GM19043 (cell line): Measurements from ENCODE around the gene TOMM20.
A peak's percentile ranks its signal among the peaks of the same experiment; 100 is the strongest.
"Not testable (repeated sequence)": the region's sequence is repeated elsewhere in the genome, so short reads cannot be mapped to it uniquely, and the experiment has no call there.

ENCODE experiments used
- ATAC-seq: cut with Tn5 transposase; IDR thresholded peaks from one replicate; pipeline ENCODE4 v1.9.1; 2021; ENCODE audit warnings: low read depth; ENCODE audit not compliant: unreplicated experiment

Gene TOMM20

DNA sequence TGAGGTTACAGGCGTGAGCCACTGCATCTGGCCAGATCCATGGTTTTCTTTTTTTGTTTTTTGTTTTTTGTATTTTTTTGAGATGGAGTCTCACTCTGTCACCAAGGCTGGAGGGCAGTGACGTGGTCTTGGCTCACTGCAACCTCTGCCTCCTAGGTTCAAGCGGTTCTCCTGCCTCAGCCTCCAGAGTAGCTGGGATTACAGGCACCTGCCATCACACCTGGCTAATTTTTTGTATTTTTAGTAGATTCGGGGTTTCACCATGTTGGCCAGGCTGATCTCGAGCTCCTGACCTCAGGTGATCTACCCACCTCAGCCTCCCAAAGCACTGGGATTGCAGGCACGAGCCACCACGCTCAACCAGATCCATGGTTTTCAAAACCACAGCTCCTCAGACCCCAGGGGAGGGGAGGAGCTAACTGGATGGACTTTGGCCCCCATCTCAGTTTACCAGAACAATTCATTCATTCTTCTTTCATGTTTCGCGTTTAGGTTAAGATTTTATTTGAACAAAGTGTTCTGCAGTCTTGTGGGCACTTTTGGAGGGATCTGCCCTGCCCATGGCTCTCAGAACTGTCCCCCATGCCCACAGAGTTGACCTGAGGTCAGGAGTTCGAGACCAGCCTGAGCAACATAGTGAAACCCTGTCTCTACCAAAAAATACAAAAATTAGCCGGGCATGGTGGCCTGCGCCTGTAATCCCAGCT lies 43.1 kb downstream of the TOMM20 start:
- ATAC-seq, result not testable (repeated sequence)

DNA sequence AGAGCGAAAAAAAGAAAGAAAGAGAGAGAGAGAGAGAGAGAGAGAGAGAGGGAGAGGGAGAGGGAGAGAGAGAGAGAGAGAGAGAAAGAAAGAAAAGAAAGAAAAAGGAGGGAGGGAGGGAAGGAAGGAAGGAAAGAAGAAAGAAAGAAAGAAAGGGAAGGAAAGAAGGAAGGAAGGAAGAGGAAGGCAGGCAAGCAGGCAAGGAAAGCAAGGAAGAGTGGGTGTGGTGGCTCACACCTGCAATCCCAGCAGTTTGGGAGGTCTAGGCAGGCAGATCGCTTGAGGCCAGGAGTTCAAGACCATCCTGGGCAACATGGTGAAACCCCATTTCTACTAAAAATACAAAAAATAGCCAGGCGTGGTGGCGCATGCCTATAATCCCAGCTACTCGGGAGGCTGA lies 47.8 kb downstream of the TOMM20 start:
- ATAC-seq, result not testable (repeated sequence)

DNA sequence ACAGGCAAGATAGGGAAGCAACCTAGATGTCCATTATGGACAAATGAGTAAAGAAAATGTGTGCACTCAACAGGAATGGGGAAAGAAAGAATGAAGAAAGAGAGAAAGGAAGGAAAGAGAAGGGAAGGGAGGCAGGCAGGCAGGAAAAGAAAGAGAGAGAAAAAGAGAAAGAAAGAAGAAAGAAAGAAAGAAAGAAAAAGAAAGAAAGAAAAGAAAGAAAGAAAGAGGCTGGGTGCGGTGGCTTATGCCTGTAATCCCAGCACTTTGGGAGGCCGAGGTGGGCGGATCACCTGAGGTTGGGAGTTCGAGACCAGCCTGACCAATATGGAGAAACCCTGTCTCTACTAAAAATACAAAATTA lies 48.4 kb downstream of the TOMM20 start:
- ATAC-seq, result not testable (repeated sequence)

DNA sequence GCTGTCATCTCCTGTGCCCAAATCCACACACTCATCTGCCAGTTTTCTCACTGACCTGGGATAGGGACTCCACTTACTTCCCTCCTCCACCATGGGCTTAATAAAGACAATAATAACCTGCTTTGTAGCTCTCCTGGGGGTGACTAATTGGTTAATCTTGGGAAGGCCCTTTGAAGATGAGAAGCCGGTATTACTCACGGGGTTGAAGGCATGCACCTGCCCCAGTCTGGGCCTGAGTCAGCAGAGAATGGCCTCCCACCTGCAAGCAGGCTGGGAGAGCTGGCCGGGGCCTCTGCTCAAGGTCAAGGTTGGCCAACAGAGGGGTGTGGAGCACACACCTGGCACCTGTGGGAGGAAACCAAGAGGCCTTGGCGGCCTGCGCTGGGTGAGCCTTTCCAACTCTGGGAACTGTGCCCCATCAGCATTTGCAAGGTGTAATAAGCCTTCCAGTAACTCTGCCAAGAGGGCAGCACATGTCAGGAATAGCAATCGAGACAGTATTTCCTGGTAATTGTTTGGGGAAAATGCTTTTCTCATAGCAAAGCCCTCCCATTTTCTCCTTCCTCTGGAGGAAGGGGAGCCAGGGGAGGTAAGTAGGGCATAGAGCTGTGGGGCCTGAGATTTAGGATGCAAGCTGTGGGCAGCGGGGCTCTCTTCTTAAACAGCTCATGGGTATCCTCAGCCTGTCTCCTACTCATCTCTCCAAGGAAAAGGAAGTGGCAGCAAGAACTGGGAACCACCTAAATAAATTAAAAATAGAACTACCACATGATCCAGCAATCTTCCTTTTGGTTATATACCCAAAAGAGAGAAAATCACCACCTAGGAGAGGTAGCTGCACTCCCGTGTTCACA lies 49.0 kb downstream of the TOMM20 start:
- ATAC-seq, result no peak

DNA sequence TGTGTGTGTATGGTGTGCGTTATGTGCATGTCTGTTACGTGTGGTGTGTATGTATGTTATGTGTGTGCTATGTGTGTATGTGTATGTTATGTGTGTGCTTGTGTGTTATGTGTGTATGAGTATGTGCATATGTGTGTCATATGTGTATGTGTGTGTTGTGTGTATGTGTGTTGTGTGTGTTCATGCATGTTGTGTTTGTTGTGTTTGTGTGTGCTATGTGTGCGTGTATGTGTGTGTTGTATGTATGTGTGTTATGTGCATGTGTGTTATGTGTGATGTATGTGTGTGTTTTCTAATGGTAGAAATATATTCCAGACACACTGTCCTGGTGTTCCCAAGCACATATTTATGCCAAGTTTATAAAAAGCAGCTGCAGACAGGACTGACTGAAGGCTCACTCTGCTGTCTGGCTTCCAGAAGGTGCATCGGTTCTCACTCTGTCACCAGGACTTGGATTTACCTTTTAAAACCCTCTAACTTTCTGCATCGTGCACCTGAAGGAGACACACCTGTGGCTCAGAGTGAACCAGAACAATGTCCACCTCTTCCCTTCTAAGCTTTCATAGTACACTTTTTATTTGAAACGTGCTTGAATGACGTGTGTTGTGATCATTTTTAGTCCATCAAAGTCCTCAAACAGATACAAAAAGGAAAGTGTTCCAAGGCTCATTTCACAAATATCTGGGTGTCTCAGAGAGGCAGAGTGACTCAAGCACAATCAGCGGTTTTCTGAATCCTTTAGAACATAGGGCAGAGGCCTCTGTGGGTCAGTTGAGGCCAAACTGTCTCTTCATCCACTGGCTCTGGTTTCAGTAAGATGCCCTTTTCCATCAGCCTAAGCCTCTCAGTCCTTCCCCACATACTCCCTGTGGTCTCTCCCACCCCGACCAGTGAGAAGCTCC lies 49.9 kb downstream of the TOMM20 start:
- ATAC-seq, result no peak

DNA sequence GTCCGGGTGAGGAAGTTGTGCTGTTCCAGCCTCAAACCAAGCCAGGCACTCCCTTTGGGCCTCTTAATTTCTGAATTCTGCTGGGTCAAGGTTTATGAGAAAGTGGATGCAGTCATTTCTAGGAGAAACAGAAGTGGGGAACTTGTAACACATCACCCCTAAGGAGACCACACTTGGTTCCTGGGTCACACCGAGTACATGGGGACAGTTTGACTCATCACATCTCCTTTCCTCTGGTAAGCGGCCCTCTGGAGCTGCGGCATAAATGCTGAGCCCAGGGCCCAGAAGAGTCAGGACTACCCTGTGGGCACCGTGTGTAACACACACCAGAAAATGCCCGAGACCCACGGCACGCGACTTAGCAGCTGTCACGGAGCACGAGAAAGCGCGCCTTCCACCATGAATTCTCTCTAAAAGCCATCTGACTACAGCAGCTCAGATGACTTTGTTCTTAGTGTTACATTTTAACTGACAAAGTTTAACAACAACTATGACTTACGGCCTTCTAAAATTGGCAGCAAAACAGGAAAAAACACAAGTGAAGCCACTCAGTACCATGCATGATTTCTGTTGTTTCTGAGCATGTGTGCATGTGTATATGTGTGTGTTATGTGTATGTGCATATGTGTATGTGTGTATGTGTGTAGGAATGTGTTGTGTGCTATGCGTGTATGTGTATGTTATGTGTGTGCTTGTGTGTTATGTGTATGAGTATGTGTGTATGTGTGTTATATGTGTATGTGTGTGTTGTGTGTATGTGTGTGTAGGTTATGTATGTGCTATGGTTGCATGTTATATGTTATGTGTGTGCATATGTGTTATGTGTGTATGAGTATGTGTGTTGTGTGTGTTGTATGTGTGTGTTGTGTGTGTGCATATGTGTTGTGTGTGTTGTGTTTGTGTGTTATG lies 50.8 kb downstream of the TOMM20 start:
- peak; percentile 35 for ATAC-seq

DNA sequence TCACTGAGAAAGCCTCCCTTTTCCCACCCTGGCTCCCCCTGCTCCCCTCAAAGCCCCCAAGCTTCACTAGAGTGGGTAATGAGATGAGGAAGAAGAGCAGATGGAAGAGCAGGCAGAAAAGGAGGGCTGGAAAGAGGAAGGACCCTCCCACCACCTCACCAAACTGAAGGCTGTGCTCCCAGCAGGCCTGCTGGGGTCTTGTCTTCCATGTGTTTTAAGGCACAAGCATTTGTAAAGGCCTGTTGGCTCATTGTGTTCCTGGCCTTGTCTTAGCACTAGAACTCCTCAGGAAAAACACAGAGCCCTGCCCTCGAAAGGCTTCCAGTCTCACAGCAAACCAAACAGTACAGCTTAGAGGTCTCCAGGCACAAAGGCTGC lies 51.5 kb downstream of the TOMM20 start:
- no peak for ATAC-seq

DNA sequence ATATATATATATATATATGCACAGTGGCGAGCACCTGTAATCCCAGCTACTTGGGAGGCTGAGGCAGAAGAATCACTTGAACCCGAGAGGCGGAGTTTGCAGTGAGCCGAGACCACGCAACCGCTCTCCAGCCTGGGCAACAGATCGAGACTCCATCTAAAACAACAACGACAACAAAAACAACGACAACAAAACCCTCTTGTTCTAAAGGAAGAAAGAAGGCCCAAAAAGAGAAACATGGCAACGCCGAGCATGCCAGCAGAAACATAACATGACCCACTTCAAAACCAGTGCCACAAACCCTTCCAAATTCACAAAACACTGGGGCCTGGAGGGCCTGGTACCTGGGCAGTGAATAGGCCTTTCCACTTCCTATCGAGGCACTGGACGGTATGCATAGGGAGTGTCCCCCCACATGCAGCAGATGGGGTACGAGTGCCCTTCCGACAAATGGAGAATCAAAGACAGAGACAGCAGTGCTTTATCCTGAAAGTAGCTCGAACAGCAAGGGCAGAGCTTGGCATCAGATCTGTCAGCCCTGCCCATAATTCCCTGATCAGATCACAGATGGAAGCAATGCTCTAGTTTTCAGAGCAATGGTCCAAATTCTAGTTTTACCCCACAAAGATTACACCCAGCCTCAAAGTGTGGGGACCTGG lies 52.0 kb downstream of the TOMM20 start:
- ATAC-seq, result no peak

DNA sequence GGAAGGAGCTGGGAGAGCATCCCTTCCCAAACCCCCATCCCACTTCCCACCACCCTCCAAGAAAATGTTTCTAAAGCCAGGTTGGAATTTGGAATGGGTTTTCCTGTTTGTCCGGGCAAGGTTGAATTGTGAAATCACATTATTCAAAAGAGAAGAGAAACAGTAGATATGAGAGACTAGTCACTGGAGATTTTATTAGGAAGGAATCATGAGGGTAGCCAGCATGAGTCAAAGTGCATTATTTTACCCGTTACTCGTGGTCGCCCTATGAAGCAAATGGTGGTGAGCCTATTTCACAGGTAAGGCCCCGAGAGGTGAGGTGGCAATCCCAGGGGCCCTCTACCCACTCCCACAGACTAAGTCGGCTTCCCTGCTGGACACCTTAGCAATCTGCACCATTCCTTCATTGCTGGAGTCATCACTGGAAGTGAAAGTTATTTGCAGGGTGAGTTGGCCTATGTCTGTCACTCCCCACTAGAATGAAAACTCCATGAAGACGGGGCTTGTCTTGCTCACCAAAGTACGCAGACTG lies 52.8 kb downstream of the TOMM20 start:
- ATAC-seq, result no peak

DNA sequence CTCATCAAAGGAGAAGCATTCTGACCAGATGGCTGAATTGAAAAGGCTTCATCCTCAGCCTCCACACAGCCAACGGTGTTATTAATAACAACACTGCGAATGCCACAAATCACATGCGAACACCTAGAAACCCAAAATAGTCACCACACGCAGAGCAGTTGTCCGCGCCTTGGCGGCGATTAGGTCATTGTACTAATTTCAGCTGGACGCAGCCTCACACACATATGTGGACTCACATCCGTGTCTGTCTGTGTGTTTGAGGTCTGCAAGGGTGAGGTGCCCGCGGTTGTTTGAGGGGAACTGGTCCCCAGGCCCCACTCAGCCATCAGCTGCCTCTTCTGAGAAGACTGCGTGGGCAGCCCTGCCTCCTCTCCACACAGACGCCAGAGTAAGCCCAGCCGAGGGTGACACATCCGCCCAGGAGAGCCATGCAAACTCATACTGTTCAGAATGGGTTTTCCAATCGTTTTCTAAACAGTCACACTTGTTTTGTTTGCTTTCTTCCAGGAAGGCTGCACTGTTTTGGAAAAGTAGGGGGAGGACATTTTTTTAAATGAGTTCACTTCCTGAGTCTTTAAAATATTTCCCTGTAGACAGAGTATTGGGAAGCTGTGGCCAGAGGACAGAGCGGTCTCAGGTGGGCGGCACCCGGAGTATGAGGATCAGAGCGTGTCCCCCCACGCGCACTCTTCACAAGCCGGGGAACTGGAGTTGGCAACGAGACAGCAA lies 53.4 kb downstream of the TOMM20 start:
- peak; percentile 52 for ATAC-seq

DNA sequence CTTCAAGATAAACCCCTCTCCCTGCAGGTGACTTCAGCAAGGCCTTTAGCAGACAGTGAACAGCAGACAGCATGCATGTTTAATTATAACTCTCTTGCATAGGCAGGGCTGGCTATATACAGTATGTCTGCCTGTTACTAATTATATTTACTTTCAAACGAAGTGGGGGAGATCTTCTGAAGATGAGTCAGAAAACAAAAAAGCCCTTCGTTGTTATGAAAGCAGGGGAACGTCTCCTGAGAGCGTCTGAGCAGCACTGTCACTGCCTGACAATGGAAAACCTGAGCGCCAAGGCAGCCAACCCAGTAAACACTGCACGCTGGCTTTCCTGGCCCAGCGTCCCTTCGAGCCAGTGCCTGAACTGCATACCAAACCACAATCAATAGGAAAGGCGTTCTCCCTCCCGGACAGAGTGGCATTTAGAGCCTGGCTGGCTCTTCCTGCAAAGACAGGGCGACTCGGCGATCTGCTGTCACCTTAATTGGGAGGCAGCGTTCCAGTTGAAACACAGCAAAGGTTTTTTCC lies 54.1 kb downstream of the TOMM20 start:
- peak; percentile 33 for ATAC-seq

DNA sequence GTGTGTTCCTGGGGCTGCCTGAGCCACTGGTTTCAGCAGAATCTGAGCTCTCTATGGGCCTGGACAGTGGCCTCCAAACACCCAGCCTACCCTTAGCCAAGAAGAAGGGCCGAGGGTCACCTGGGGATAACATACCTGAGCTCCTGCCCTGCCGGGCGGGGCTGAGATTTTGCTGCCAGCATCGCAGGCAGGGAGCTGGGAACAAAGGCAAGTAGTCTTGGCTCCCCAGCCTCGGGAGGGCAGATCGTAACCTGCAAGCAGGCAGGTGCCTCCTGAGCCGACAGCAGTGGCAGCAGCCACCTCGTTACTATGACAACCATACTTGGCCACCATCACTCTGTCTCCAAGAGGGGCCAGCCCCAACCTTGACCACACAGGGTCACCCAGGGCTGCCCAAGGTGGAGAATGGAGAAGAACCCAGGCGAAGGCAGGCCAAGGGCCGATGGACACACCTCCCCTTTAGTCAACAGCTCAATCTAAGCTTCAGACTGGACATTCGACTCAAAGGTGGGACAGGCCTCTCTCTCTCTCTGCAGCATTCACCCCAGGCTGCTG lies 54.6 kb downstream of the TOMM20 start:
- ATAC-seq, result no peak

DNA sequence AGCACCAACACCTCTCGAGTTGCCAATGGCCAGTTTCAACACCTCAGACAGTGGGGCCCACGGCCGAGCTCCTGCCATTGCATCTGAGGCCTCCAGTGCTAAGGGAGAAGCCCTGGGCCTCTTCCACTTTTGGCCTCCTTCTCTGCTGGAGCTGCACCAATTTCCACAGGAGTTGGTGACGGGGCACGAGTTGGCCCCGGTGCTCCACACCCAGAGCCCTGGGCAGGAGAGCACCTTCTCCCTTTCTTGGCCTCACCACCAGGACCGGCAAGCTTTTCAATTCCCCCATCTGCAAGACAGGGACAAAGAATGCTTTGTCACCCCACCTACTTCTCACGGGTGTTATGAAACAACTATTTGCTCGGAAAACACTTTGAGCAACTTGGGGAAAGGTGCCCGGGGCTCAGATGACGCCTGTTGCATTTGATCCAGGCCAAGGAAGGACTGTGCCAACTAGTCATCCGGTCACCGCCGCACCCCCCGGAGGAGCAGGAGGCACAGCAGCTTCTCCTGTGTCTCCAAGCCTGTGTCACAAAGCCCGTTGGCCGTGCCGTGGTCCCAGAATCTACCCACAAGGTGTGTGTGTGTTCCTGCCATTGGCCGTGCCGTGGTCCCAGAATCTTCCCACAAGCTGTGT lies 55.2 kb downstream of the TOMM20 start:
- ATAC-seq, result no peak

DNA sequence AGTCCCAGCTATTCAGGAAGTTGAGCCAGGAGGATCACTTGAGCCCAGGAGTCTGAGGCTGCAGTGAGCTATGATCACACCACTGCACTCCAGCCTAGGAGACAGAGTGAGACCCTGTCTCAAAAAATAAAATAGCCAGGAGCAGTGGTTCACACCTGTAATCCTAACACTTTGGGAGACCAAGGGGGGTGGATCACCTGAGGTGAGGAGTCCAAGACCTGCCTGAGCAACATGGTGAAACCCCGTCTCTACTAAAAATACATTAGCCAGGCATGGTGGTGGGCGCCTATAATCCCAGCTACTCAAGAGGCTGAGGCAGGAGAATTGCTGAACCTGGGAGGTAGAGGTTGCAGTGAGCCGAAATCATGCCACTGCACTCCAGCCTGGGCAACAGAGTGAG lies 56.1 kb downstream of the TOMM20 start:
- not testable (repeated sequence) for ATAC-seq

DNA sequence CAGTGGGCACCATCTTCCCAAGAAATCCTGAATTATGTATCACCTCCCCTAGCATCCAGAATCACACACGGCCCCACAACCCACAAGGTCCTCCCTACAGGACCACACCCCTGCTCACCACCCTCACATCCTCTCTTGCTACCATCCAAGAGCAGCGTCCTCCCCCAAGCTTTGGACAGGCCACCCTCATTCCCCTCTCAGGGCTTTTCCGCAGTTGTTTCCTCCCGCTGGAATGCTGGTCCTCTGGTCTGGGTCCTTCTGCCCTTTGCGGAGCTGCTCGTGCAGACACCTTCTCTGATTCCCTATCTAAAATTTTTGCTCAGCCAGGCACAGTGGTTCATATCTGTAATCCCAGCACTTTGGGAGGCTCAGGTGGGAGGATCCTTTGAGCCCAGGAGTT lies 56.5 kb downstream of the TOMM20 start:
- ATAC-seq, result no peak

DNA sequence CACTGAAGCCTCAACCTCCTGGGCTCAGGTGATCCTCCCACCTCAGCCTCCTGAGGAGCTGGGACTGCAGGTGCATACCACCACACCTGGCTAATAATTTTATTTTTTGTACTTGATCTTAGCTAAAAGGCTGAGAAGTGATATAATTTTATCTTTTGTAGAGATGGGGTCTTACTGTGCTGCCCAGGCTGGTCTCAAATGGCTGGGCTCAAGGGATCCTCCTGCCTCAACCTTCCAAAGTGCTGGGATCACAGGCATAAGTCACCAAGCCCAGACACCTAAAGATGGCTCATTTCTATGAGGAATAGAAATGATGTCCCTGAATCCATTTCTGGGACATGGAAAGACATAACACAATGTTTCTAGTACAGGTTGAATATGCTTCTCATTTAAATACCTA lies 57.8 kb downstream of the TOMM20 start:
- ATAC-seq, result no peak
